IMR-90 (cell line): ENCODE results near the gene PIK3C2B. TPM values are rescaled to one million over a fixed set of nuclear protein-coding genes. Genes with fewer than 3 reads are reported as not detected.
A peak's percentile ranks its signal among the peaks of the same experiment; 100 is the strongest.

Experiments used
- ATAC-seq: fragments of 200-7000 bp; cut with Tn5 transposase; 2 replicates; pipeline ENCODE4 v1.9.1; 2020; ENCODE audit warnings: low read depth, mild to moderate bottlenecking, moderate library complexity
- Bru-seq: library from RNA; stranded (reverse); fragments of 400-500 nt; gene quantifications from one replicate; lab custom pipeline; 2021; lab: Mats Ljungman, UMichigan
- BruChase-seq, 2 experiments: library from RNA; stranded (reverse); fragments of 400-500 nt; gene quantifications; one replicate each; lab custom pipeline; 2021; lab: Mats Ljungman, UMichigan
- BruUV-seq: library from RNA; stranded (reverse); fragments of 400-500 nt; replicated peaks from 2 replicates; lab custom pipeline; 2021; lab: Mats Ljungman, UMichigan
- CTCF ChIA-PET: fragments of 300-600 bp; formaldehyde crosslinking; extraction: SDS; loops from one replicate; lab custom pipeline; 2021; ENCODE audit warnings: antibody characterized with exemption; lab: Yijun Ruan, JAX
- POLR2A ChIA-PET: fragments of 300-600 bp; sonication (Branson Sonifier 250); formaldehyde crosslinking; loops from one replicate; lab custom pipeline; 2022; ENCODE audit warnings: antibody characterized with exemption; ENCODE audit not compliant: unreplicated experiment; lab: Charles Lee
- DNase-seq: peaks from one replicate; pipeline ENCODE4 v3.0.0; 2013
- H2AFZ ChIP-seq: replicated peaks from 2 replicates; pipeline ENCODE3; 2013; ENCODE audit warnings: low read length, mild to moderate bottlenecking; ENCODE audit not compliant: poor library complexity
- H2AK5ac ChIP-seq: 2 replicates; pipeline ENCODE4 v1.6.1; 2013; ENCODE audit warnings: low read depth, low read length, inconsistent platforms
- H2AK9ac ChIP-seq: replicated peaks from 2 replicates; pipeline ENCODE3; 2013; ENCODE audit warnings: mild to moderate bottlenecking, low read depth, low read length, moderate library complexity; ENCODE audit not compliant: poor library complexity
- H2BK120ac ChIP-seq: 2 replicates; pipeline ENCODE4 v1.6.1; 2013; ENCODE audit warnings: low read depth, low read length, inconsistent platforms
- H2BK15ac ChIP-seq: 3 replicates; pipeline ENCODE4 v1.6.1; 2013; ENCODE audit warnings: low read depth, low read length, inconsistent platforms
- H2BK20ac ChIP-seq: 2 replicates; pipeline ENCODE4 v1.6.1; 2013; ENCODE audit warnings: low read depth, mild to moderate bottlenecking, inconsistent platforms, low read length, moderate library complexity
- H2BK5ac ChIP-seq: 2 replicates; pipeline ENCODE4 v1.6.1; 2013; ENCODE audit warnings: mild to moderate bottlenecking, low read depth, low read length, inconsistent platforms; ENCODE audit not compliant: poor library complexity, severe bottlenecking
- H3K14ac ChIP-seq: replicated peaks from 2 replicates; pipeline ENCODE4 v1.6.1; 2013; ENCODE audit warnings: low read depth, low read length, inconsistent platforms
- H3K18ac ChIP-seq: 2 replicates; pipeline ENCODE4 v1.6.1; 2013; ENCODE audit warnings: low read depth, low read length, control low read depth
- H3K23ac ChIP-seq: 2 replicates; pipeline ENCODE4 v1.6.1; 2013; ENCODE audit warnings: low read depth, low read length, inconsistent platforms
- H3K27ac ChIP-seq: 2 replicates; pipeline ENCODE4 v1.5.1; 2013; ENCODE audit warnings: mild to moderate bottlenecking, control low read depth, low read length; ENCODE audit not compliant: insufficient read depth
- H3K27me3 ChIP-seq: 2 replicates; pipeline ENCODE4 v1.6.1; 2013; ENCODE audit warnings: low read length; ENCODE audit not compliant: control insufficient read depth, insufficient read depth
- H3K36me3 ChIP-seq: 2 replicates; pipeline ENCODE4 v1.6.1; 2013; ENCODE audit warnings: low read length, mixed read lengths; ENCODE audit not compliant: control insufficient read depth, insufficient read depth
- H3K4ac ChIP-seq: 2 replicates; pipeline ENCODE4 v1.6.1; 2013; ENCODE audit warnings: low read depth, low read length, inconsistent platforms
- H3K4me1 ChIP-seq: 2 replicates; pipeline ENCODE4 v1.6.1; 2013; ENCODE audit warnings: low read length, mixed read lengths; ENCODE audit not compliant: control insufficient read depth, insufficient read depth
- H3K4me2 ChIP-seq: 2 replicates; pipeline ENCODE4 v1.6.1; 2013; ENCODE audit warnings: low read depth, mild to moderate bottlenecking, control low read depth, low read length, moderate library complexity
- H3K4me3 ChIP-seq: 2 replicates; pipeline ENCODE4 v1.5.1; 2013; ENCODE audit warnings: low read depth, mild to moderate bottlenecking, control low read depth, low read length, moderate library complexity; ENCODE audit not compliant: insufficient read depth
- H3K56ac ChIP-seq: 2 replicates; pipeline ENCODE4 v1.6.1; 2013; ENCODE audit warnings: low read length, inconsistent platforms; ENCODE audit not compliant: insufficient read depth; ENCODE audit errors: extremely low read depth
- H3K79me1 ChIP-seq, 2 experiments: 2 replicates each; pipeline ENCODE4 v1.6.1; 2013; ENCODE audit warnings: low read length in 2 of 2, inconsistent platforms in 1 of 2, low read depth in 1 of 2
- H3K9ac ChIP-seq: 2 replicates; pipeline ENCODE4 v1.6.1; 2013; ENCODE audit warnings: low read depth, low read length, control low read depth
- H3K9me1 ChIP-seq: 2 replicates; pipeline ENCODE4 v1.6.1; 2013; ENCODE audit warnings: low read length, inconsistent platforms; ENCODE audit not compliant: insufficient read depth
- H3K9me3 ChIP-seq: 2 replicates; pipeline ENCODE4 v1.6.1; 2013; ENCODE audit warnings: low read length; ENCODE audit not compliant: control insufficient read depth, insufficient read depth
- H4K20me1 ChIP-seq: 2 replicates; pipeline ENCODE4 v1.6.1; 2013; ENCODE audit warnings: low read length, inconsistent platforms; ENCODE audit not compliant: insufficient read depth
- H4K5ac ChIP-seq: 2 replicates; pipeline ENCODE4 v1.6.1; 2013; ENCODE audit warnings: mild to moderate bottlenecking, low read depth, low read length, control low read depth
- H4K8ac ChIP-seq, 2 experiments: 2 replicates each; pipeline ENCODE4 v1.6.1; 2013; ENCODE audit warnings: low read depth in 2 of 2, low read length in 2 of 2, control low read depth in 1 of 2, inconsistent platforms in 1 of 2
- H4K91ac ChIP-seq: 2 replicates; pipeline ENCODE4 v1.6.1; 2013; ENCODE audit warnings: low read depth, low read length, inconsistent platforms; ENCODE audit not compliant: insufficient read depth
- BHLHE40 ChIP-seq: fragments of 150-350 bp; IDR thresholded peaks from 2 replicates; pipeline ENCODE4 v1.6.1; 2016; ENCODE audit warnings: mild to moderate bottlenecking, low read depth, low read length
- CHD1 ChIP-seq: IDR thresholded peaks from 2 replicates; pipeline ENCODE4 v1.6.1; 2012; ENCODE audit warnings: low read depth, low read length, improper control_type of control experiment
- CTCF ChIP-seq: conservative IDR thresholded peaks from 2 replicates; pipeline ENCODE4 v1.5.1; 2012; ENCODE audit warnings: mild to moderate bottlenecking, low read depth, low read length, improper control_type of control experiment
- MAFK ChIP-seq: IDR thresholded peaks from 2 replicates; pipeline ENCODE4 v1.6.1; 2012; ENCODE audit warnings: low read depth, low read length, improper control_type of control experiment
- MAZ ChIP-seq: IDR thresholded peaks from 2 replicates; pipeline ENCODE4 v1.6.1; 2012; ENCODE audit warnings: low read depth, mild to moderate bottlenecking, low read length, improper control_type of control experiment, moderate library complexity, borderline replicate concordance
- MXI1 ChIP-seq: IDR thresholded peaks from 2 replicates; pipeline ENCODE4 v1.6.1; 2012; ENCODE audit warnings: low read depth, mild to moderate bottlenecking, low read length, moderate library complexity, borderline replicate concordance
- POLR2A ChIP-seq: IDR thresholded peaks from 2 replicates; pipeline ENCODE4 v1.6.1; 2012; ENCODE audit warnings: mild to moderate bottlenecking, low read depth, low read length
- RAD21 ChIP-seq: IDR thresholded peaks from 2 replicates; pipeline ENCODE4 v1.6.1; 2012; ENCODE audit warnings: low read length, improper control_type of control experiment
- RCOR1 ChIP-seq: IDR thresholded peaks from 2 replicates; pipeline ENCODE4 v1.6.1; 2012; ENCODE audit warnings: mild to moderate bottlenecking, low read length, improper control_type of control experiment; ENCODE audit not compliant: insufficient replicate concordance
- RFX5 ChIP-seq: IDR thresholded peaks from 2 replicates; pipeline ENCODE4 v1.8.0; 2012; ENCODE audit warnings: low read depth, mild to moderate bottlenecking, low read length, moderate library complexity
- SMC3 ChIP-seq: fragments of 150-350 bp; IDR thresholded peaks from 2 replicates; pipeline ENCODE4 v1.6.1; 2016; ENCODE audit warnings: low read depth, mild to moderate bottlenecking, antibody characterized with exemption, low read length, moderate library complexity
- USF2 ChIP-seq: fragments of 150-350 bp; IDR thresholded peaks from 2 replicates; pipeline ENCODE4 v1.6.1; 2017; ENCODE audit warnings: mild to moderate bottlenecking, antibody characterized with exemption, low read length, low read depth
- WGBS, 2 experiments: methylation state at CpG; one replicate each; pipeline versions ENCODE4 v1.1.5 to v1.1.7; 2013; ENCODE audit warnings: missing lambda C conversion rate in 2 of 2; ENCODE audit not compliant: insufficient read length in 1 of 2; ENCODE audit errors: extremely low coverage in 2 of 2; 5-methylcytosine and 5-hydroxymethylcytosine counted together
- dilution Hi-C: fragments of 300-500 bp; cut with HindIII; formaldehyde crosslinking; loops from one replicate; pipeline ENCODE4 v1.14.3; 2018; ENCODE audit warnings: low sequenced_read_pairs; ENCODE audit not compliant: unreplicated experiment
- in situ Hi-C: fragments of 300-500 bp; cut with MboI; formaldehyde crosslinking; loops from 3 replicates; pipeline ENCODE4 v1.14.3; 2019; ENCODE audit warnings: low sequenced_read_pairs, inconsistent platforms, mixed read lengths
- intact Hi-C: fragments of 100-400 bp; cut with micrococcal nuclease; formaldehyde crosslinking; loops from 2 replicates; pipeline ENCODE4 v1.10.0; 2022
- long read RNA-seq: library from polyadenylated mRNA; unstranded; transcript quantifications from one replicate; pipeline ENCODE4 v2.0.0, GENCODE V29; 2021; ENCODE audit not compliant: unreplicated experiment
- polyA plus RNA-seq, 3 experiments: library from polyadenylated mRNA; depleted of rRNA; stranded (reverse); fragments of >200 nt; gene quantifications; 2 replicates each; pipeline ENCODE4 v1.2.3, GENCODE V29; 2012; ENCODE audit warnings: low replicate concordance in 1 of 3
- total RNA-seq: library from RNA; depleted of rRNA; stranded (reverse); fragments of >200 nt; gene quantifications from 2 replicates; pipeline ENCODE4 v1.2.3, GENCODE V29; 2012; rRNA removed

The PIK3C2B gene
- 1.1 and 2.8 TPM in 2 replicates for total RNA-seq
- polyA plus RNA-seq (2012; rRNA removed), result 2.9 and 4.3 TPM in 2 replicates
- 1.6 and 3.2 TPM in 2 replicates for polyA plus RNA-seq (2012; cell fraction: cytosol; rRNA removed)
- polyA plus RNA-seq (2012; cell fraction: nucleus; rRNA removed; ENCODE audit: low replicate concordance), result 5.1 and 6.9 TPM in 2 replicates
- percentile 59 among the genes with signal in this experiment for Bru-seq, nascent RNA
- BruChase-seq, experiment 1, labeled RNA remaining after a 6-hour chase, result percentile 59 among the genes with signal in this experiment
- BruChase-seq, experiment 2, labeled RNA remaining after a 2-hour chase, result percentile 57 among the genes with signal in this experiment
- long read RNA-seq, partial matches to known transcripts, result 0 of 2 reads
- long read RNA-seq, other reads (novel, unspliced or antisense), result 2 of 2 reads

DNA sequence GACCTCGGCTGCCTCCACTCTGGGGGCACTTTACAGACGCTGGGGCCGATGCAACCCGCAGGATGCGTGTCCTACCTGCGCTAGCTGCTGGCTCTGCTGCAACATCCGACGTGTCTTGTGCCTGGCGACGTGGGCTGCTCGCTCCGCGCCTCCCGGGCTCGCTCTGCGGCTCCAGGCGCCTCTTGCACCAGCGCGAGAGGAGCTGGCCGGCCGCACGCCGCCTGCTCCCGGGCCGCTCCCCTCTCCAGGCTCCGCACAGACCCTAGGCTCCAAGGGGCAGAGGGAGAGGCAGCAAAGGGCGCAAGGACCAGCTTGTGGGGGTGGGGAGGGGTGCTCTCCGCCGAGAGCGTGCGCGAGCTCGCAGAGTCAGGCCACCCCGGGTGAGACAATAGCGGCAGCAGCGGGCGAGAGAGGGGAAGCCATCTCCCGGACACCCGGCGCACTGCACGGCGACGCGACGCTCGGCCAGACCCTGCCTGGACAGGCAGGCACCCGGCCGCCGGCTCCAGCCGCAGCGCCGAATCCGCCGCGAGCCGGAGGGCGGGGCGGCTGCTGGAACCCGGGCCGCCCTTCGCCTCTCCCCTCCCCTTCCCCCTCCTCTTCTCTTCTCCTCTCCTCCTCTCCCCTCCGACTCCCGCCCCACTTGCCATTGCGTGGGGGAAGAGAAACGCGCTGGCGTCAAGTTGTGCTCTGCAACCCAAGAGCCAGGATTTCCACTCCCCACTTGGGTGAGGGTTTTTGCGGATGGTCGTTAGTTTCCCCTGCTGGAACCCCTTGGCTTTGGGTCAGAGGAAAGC, at the start of gene PIK3C2B:
Gene PIK3C2B (minus strand): TSS at position 525 of the 797 bp plus-strand sequence. CDS start 25,003 bp downstream, outside the sequence.
- in situ Hi-C loops, result no loop called here
- peak within 1 kb of the TSS; percentile 50 for H3K56ac ChIP-seq
- peak within 1 kb of the TSS; percentile 89 for H2AK9ac ChIP-seq
- 1% methylated on average over 25 of the region's 69 CpGs; no CpG with 5 or more reads in 1 of the 2 experiments for WGBS, 2 experiments
- H2AFZ ChIP-seq, result peak within 1 kb of the TSS; percentile 95
- intact Hi-C loops, result no loop called here
- peak within 1 kb of the TSS; percentile 57; the same call in 1 of the 2 replicates for H2BK20ac ChIP-seq
- peak within 1 kb of the TSS; percentile 80 for H4K91ac ChIP-seq
- H3K9ac ChIP-seq, result peak within 1 kb of the TSS; percentile 72
- ChIA-PET CTCF (interaction anchor here (0.5 to 3.8 kb wide), 7 partner anchors 9 to 312 kb away, joined by 3 to 22 read pairs (median 4); no protein-coding TSS in a partner anchor), POLR2A (no interaction called here)
- H3K9me3 ChIP-seq, result no peaks in the 10 kb centered on the region
- H3K4me3 ChIP-seq, result peak within 1 kb of the TSS; percentile 72
- peak within 1 kb of the TSS; percentile 73; the same call in 1 of the 2 replicates for H3K23ac ChIP-seq
- H4K20me1 ChIP-seq, result no peaks in the 10 kb centered on the region; the same call in 1 of the 2 replicates
- ATAC-seq, result peak; percentile 92
- H3K4me1 ChIP-seq, result peaks cover 3% of the 10 kb centered on the region; the same call in 1 of the 2 replicates
- peak; percentile 73 for DNase-seq
- H3K27ac ChIP-seq, result peak within 1 kb of the TSS; percentile 67
- peaks cover 0 to 3% of the 10 kb centered on the region in 2 experiments; a peak in 2 of 4 replicates for H3K79me1 ChIP-seq
- no peaks in the 10 kb centered on the region for H3K36me3 ChIP-seq
- H2BK120ac ChIP-seq, result peak within 1 kb of the TSS; percentile 49
- peak within 1 kb of the TSS in 1 of 2 experiments; percentile 54; a peak in 1 of 4 replicates for H4K8ac ChIP-seq
- dilution Hi-C loops, result no loop called here
- no TSS peak for BruUV-seq
- peak within 1 kb of the TSS; percentile 48; the same call in 2 of the 3 replicates for H2BK15ac ChIP-seq
- H2BK5ac ChIP-seq, result peak within 1 kb of the TSS; percentile 17
- H4K5ac ChIP-seq, result no peak within 1 kb of the TSS; the same call in 1 of the 2 replicates
- peak within 1 kb of the TSS; percentile 91 for H3K4me2 ChIP-seq
- H3K27me3 ChIP-seq, result peaks cover 23% of the 10 kb centered on the region; the same call in 1 of the 2 replicates
- H3K14ac ChIP-seq, result peak within 1 kb of the TSS; percentile 85
- peak within 1 kb of the TSS; percentile 68 for H3K4ac ChIP-seq
- H3K9me1 ChIP-seq, result no peaks in the 10 kb centered on the region; the same call in 1 of the 2 replicates
- H2AK5ac ChIP-seq, result peak within 1 kb of the TSS; percentile 33; the same call in 1 of the 2 replicates
- no peak within 1 kb of the TSS; the same call in 1 of the 2 replicates for H3K18ac ChIP-seq
- TF ChIP-seq USF2, result no peak
- TF ChIP-seq MXI1, result 0 out of 2 replicates have a peak, but pooled peaks have one; percentile 33
- no peak for TF ChIP-seq CHD1
- TF ChIP-seq MAFK, result no peak
- TF ChIP-seq RCOR1, result no peak
- peak; percentile 26; the same call in 1 of the 2 replicates for TF ChIP-seq POLR2A
- TF ChIP-seq CTCF, result peak; percentile 53
- TF ChIP-seq SMC3, result peak; percentile 48
- TF ChIP-seq RFX5, result no peak
- peak; percentile 50 for TF ChIP-seq RAD21
- TF ChIP-seq MAZ, result peak; percentile 74; the same call in 1 of the 2 replicates
- peak; percentile 45; the same call in 1 of the 2 replicates for TF ChIP-seq BHLHE40
